ENCODE measurements around the gene DIP2B. TPM values are rescaled to one million over a fixed set of nuclear protein-coding genes. Genes with fewer than 3 reads are reported as not detected.

Gene DIP2B
- total RNA-seq, 1 donor from 2014 or later, result 39.3 TPM

GRCh38 chr12:50662116-50662510, 157.3 kb downstream of the DIP2B start:
- Histone ChIP-seq H3K4me3 (ENCODE audit: low read depth, low read length) (no peak overlapping the region), H3K36me3 (ENCODE audit: control insufficient read depth, insufficient read depth, low read length) (no peaks in the 10 kb centered on the region), H3K27me3 (ENCODE audit: control insufficient read depth, insufficient read depth, low read length) (no peaks in the 10 kb centered on the region)
- no peak for TF ChIP-seq CTCF (IDR thresholded peaks at IDR 0.05; ENCODE audit: insufficient read depth, low read length, poor library complexity, severe bottlenecking)
- no peak for DNase-seq (ENCODE audit: low read depth)

GRCh38 chr12:50665170-50665569, 160.4 kb downstream of the DIP2B start:
- TF ChIP-seq CTCF (IDR thresholded peaks at IDR 0.05; ENCODE audit: insufficient read depth, low read length, poor library complexity, severe bottlenecking), result no peak
- no peaks in the 10 kb centered on the region for H3K36me3 ChIP-seq (ENCODE audit: control insufficient read depth, insufficient read depth, low read length)
- DNase-seq (ENCODE audit: low read depth), result no peak
- H3K27me3 ChIP-seq (ENCODE audit: control insufficient read depth, insufficient read depth, low read length), result no peaks in the 10 kb centered on the region
- no peak overlapping the region for H3K4me3 ChIP-seq (ENCODE audit: low read depth, low read length)

GRCh38 chr12:50665609-50666008, 160.8 kb downstream of the DIP2B start:
- DNase-seq (ENCODE audit: low read depth), result no peak
- Histone ChIP-seq H3K36me3 (ENCODE audit: control insufficient read depth, insufficient read depth, low read length) (no peaks in the 10 kb centered on the region), H3K4me3 (ENCODE audit: low read depth, low read length) (no peak overlapping the region), H3K27me3 (ENCODE audit: control insufficient read depth, insufficient read depth, low read length) (no peaks in the 10 kb centered on the region)
- no peak for TF ChIP-seq CTCF (IDR thresholded peaks at IDR 0.05; ENCODE audit: insufficient read depth, low read length, poor library complexity, severe bottlenecking)

GRCh38 chr12:50666023-50666422, 161.2 kb downstream of the DIP2B start:
- H3K27me3 ChIP-seq (ENCODE audit: control insufficient read depth, insufficient read depth, low read length), result no peaks in the 10 kb centered on the region
- TF ChIP-seq CTCF (IDR thresholded peaks at IDR 0.05; ENCODE audit: insufficient read depth, low read length, poor library complexity, severe bottlenecking), result no peak
- DNase-seq (ENCODE audit: low read depth), result no peak
- no peak overlapping the region for H3K4me3 ChIP-seq (ENCODE audit: low read depth, low read length)
- H3K36me3 ChIP-seq (ENCODE audit: control insufficient read depth, insufficient read depth, low read length), result no peaks in the 10 kb centered on the region

GRCh38 chr12:50672158-50672557, 167.4 kb downstream of the DIP2B start:
- Histone ChIP-seq H3K27me3 (ENCODE audit: control insufficient read depth, insufficient read depth, low read length) (no peaks in the 10 kb centered on the region), H3K4me3 (ENCODE audit: low read depth, low read length) (no peak overlapping the region), H3K36me3 (ENCODE audit: control insufficient read depth, insufficient read depth, low read length) (no peaks in the 10 kb centered on the region)
- no peak for DNase-seq (ENCODE audit: low read depth)
- TF ChIP-seq CTCF (IDR thresholded peaks at IDR 0.05; ENCODE audit: insufficient read depth, low read length, poor library complexity, severe bottlenecking), result no peak

- Histone ChIP-seq H3K36me3 (ENCODE audit: control insufficient read depth, insufficient read depth, low read length) (no peaks in the 10 kb centered on the region), H3K4me3 (ENCODE audit: low read depth, low read length) (no peak overlapping the region), H3K27me3 (ENCODE audit: control insufficient read depth, insufficient read depth, low read length) (no peaks in the 10 kb centered on the region)
- no peak for DNase-seq (ENCODE audit: low read depth)
- no peak for TF ChIP-seq CTCF (IDR thresholded peaks at IDR 0.05; ENCODE audit: insufficient read depth, low read length, poor library complexity, severe bottlenecking)
Measured at GRCh38 chr12:50676756-50677155, 172.0 kb downstream of the DIP2B start.

All from kidney epithelial cell (primary cell).